Measurements from ENCODE around the gene C1orf167. TPM values are rescaled to one million over a fixed set of nuclear protein-coding genes. Genes with fewer than 3 reads are reported as not detected.
A peak's percentile ranks its signal among the peaks of the same experiment; 100 is the strongest.

The C1orf167 gene
- not detected for total RNA-seq

DNA sequence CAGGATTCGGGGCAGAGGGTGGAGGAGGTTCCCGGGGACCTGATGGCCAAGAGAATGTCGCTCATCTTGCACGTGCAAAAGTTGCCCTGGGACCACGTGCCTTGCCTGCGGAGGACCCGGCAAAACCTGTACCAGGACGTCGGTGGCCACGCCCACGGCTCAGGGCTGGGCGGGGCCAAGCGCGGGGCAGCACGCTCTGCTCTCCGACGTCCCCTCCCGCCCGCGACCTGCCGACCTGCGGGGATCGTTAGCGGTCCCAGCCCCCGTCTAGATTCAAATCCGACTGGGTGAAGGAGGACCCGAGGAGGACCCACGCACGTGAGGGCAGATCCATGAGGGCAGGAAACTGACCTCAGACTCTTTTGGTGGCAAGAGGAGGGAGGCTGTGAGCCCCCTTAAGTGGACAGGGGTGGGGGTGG, at the start of gene C1orf167:
C1orf167 (plus strand) TSS at position 206 of the 419 bp plus-strand sequence. CDS start 2,208 bp downstream, outside the sequence.
- H3K4me1 Mint-ChIP-seq: no peaks in the 10 kb centered on the region
- H3K36me3 Mint-ChIP-seq: no peaks in the 10 kb centered on the region
- no peak within 1 kb of the TSS for H3K4me3 Mint-ChIP-seq
- DNase-seq: peak; percentile 54
- no peaks in the 10 kb centered on the region for H3K9me3 Mint-ChIP-seq
- no peak within 1 kb of the TSS for H3K27ac Mint-ChIP-seq
- peaks cover 25% of the 10 kb centered on the region for H3K27me3 Mint-ChIP-seq

DNA sequence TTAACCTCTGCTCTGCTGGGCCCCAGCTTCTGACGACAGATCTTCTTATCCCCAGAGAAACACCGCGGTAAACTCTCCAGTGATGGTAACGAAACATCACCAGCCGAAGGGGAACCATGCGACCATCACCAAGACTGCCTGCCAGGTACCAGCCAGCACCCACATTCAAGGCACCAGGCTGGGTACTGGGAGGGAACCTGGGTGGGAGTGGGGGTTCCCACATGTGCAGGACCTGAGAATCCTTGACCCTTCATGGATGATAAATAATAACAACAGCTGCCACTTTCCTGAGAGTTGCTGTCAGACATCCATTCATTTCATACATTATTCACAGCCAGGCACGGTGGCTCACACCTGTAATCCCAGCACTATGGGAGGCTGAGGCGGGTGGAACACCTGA, 49.7 kb upstream of the C1orf167 start:
- no peaks in the 10 kb centered on the region for H3K36me3 Mint-ChIP-seq
- DNase-seq: no peak
- no peak overlapping the region for H3K27ac Mint-ChIP-seq
- no peak overlapping the region for H3K4me3 Mint-ChIP-seq
- H3K9me3 Mint-ChIP-seq: no peaks in the 10 kb centered on the region
- no peaks in the 10 kb centered on the region for H3K27me3 Mint-ChIP-seq
- H3K4me1 Mint-ChIP-seq: no peaks in the 10 kb centered on the region

DNA sequence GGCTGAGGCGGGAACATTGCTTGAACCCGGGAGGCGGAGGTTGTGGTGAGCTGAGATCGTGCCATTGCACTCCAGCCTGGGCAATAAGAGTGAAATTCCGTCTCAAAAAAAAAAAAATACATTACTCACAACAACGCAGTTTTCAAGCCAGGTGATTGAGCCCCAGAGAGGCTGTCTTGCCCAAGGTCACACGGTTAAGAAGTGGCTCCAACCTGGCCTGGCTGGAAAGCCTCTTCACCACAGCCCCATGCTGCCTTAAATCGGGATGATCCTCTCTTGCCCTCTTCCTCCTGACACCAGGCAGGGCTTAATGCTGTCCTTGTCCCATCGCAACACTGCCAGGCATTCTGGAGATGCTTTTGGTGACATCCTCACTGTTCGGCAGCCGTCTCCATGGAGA, 48.9 kb upstream of the C1orf167 start:
- H3K4me3 Mint-ChIP-seq: no peak overlapping the region
- H3K4me1 Mint-ChIP-seq: no peaks in the 10 kb centered on the region
- H3K9me3 Mint-ChIP-seq: no peaks in the 10 kb centered on the region
- no peak for DNase-seq
- no peaks in the 10 kb centered on the region for H3K27me3 Mint-ChIP-seq
- no peak overlapping the region for H3K27ac Mint-ChIP-seq
- no peaks in the 10 kb centered on the region for H3K36me3 Mint-ChIP-seq

DNA sequence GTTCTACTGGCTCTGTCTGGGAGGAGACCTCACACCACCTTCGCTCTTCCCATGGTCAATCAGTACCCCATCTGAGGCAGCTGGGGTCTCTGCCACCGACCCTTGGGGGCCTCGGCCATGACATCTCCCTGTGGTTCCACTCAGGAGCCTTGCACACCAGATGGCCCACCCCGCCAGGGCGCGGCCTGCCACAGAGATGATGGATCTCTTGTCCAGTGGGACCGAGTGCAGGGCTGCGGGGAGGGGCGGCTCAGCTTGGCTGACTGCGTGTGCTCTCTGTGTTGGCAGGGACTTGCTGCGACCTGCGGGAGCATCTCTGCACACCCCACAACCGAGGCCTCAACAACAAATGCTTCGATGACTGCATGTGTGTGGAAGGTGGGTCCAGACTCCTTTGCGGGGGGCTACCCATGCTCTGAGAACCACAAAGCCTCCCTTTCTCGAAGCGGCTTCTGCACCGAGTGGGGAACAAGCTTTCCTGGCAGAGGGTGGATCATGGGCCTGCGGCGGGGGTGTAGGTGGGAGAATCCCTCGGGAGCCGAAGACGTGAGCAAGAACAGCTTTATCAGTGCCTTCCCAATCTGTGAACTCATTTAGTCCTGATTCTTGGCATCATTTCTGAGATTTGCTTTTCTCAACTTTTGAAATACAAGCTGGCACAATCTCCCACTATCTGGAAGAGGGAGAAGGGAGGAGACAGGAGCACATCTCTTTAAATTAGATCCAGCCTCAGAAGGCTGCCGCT, 47.0 kb upstream of the C1orf167 start:
- H3K9me3 Mint-ChIP-seq: no peaks in the 10 kb centered on the region
- H3K4me1 Mint-ChIP-seq: peaks cover 10% of the 10 kb centered on the region
- H3K27me3 Mint-ChIP-seq: no peaks in the 10 kb centered on the region
- no peak for DNase-seq
- H3K27ac Mint-ChIP-seq: no peak overlapping the region
- no peaks in the 10 kb centered on the region for H3K36me3 Mint-ChIP-seq
- H3K4me3 Mint-ChIP-seq: no peak overlapping the region

- peak overlapping the region; percentile 72 for H3K4me3 Mint-ChIP-seq
- peak overlapping the region; percentile 85 for H3K27ac Mint-ChIP-seq
- DNase-seq: peak; percentile 75
- H3K4me1 Mint-ChIP-seq: peaks cover 11% of the 10 kb centered on the region
- no peaks in the 10 kb centered on the region for H3K27me3 Mint-ChIP-seq
- no peaks in the 10 kb centered on the region for H3K36me3 Mint-ChIP-seq
- H3K9me3 Mint-ChIP-seq: no peaks in the 10 kb centered on the region
Observed at GRCh38 chr1:11719313-11720032, 42.5 kb upstream of the C1orf167 start.

GRCh38 chr1:11720033-11720376, 42.0 kb upstream of the C1orf167 start:
- Mint-ChIP-seq H3K36me3 (no peaks in the 10 kb centered on the region), H3K27me3 (no peaks in the 10 kb centered on the region), H3K4me1 (peaks cover 11% of the 10 kb centered on the region), H3K27ac (peak overlapping the region; percentile 85), H3K4me3 (peak overlapping the region; percentile 72), H3K9me3 (no peaks in the 10 kb centered on the region)
- no peak for DNase-seq

- H3K4me1 Mint-ChIP-seq: peaks cover 11% of the 10 kb centered on the region
- H3K4me3 Mint-ChIP-seq: no peak overlapping the region
- DNase-seq: no peak
- H3K9me3 Mint-ChIP-seq: no peaks in the 10 kb centered on the region
- H3K27me3 Mint-ChIP-seq: no peaks in the 10 kb centered on the region
- no peak overlapping the region for H3K27ac Mint-ChIP-seq
- H3K36me3 Mint-ChIP-seq: no peaks in the 10 kb centered on the region
Observed at GRCh38 chr1:11720525-11720924, 41.5 kb upstream of the C1orf167 start.

- no peak for DNase-seq
- H3K4me3 Mint-ChIP-seq: no peak overlapping the region
- peaks cover 11% of the 10 kb centered on the region for H3K4me1 Mint-ChIP-seq
- H3K27ac Mint-ChIP-seq: no peak overlapping the region
- H3K9me3 Mint-ChIP-seq: no peaks in the 10 kb centered on the region
- no peaks in the 10 kb centered on the region for H3K27me3 Mint-ChIP-seq
- H3K36me3 Mint-ChIP-seq: no peaks in the 10 kb centered on the region
Observed at GRCh38 chr1:11721311-11721710, 40.7 kb upstream of the C1orf167 start.

DNA sequence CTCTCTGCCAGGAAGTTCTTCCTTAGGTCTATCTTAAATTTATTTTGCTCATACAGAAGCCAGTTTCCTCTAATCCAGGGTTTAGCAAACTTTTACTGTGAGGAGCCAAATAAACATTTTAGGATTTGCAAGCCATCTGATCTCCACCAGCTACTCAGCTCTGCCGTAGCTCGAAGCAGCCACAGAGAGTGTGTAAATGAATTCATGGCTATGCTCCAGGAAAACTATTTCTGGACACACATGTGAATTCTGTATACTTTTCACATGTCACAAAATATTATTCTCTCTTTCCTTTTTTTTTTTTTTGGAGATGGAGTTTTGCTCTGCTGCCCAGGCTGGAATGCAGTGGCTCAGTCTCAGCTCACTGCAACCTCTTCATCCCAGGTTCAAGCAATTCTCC, 39.5 kb upstream of the C1orf167 start:
- H3K4me3 Mint-ChIP-seq: no peak overlapping the region
- H3K27ac Mint-ChIP-seq: no peak overlapping the region
- H3K27me3 Mint-ChIP-seq: no peaks in the 10 kb centered on the region
- H3K9me3 Mint-ChIP-seq: no peaks in the 10 kb centered on the region
- H3K36me3 Mint-ChIP-seq: no peaks in the 10 kb centered on the region
- H3K4me1 Mint-ChIP-seq: peaks cover 11% of the 10 kb centered on the region
- no peak for DNase-seq

GRCh38 chr1:11725616-11726015, 36.4 kb upstream of the C1orf167 start:
- no peak for DNase-seq
- H3K4me1 Mint-ChIP-seq: peaks cover 14% of the 10 kb centered on the region
- no peaks in the 10 kb centered on the region for H3K27me3 Mint-ChIP-seq
- no peak overlapping the region for H3K4me3 Mint-ChIP-seq
- H3K9me3 Mint-ChIP-seq: no peaks in the 10 kb centered on the region
- no peaks in the 10 kb centered on the region for H3K36me3 Mint-ChIP-seq
- no peak overlapping the region for H3K27ac Mint-ChIP-seq

GRCh38 chr1:11727119-11727518, 34.9 kb upstream of the C1orf167 start:
- no peak for DNase-seq
- peaks cover 26% of the 10 kb centered on the region for H3K4me1 Mint-ChIP-seq
- H3K27ac Mint-ChIP-seq: no peak overlapping the region
- no peaks in the 10 kb centered on the region for H3K36me3 Mint-ChIP-seq
- H3K9me3 Mint-ChIP-seq: no peaks in the 10 kb centered on the region
- H3K27me3 Mint-ChIP-seq: no peaks in the 10 kb centered on the region
- no peak overlapping the region for H3K4me3 Mint-ChIP-seq

- DNase-seq: no peak
- Mint-ChIP-seq H3K9me3 (no peaks in the 10 kb centered on the region), H3K36me3 (no peaks in the 10 kb centered on the region), H3K4me1 (peaks cover 33% of the 10 kb centered on the region), H3K27ac (no peak overlapping the region), H3K27me3 (no peaks in the 10 kb centered on the region), H3K4me3 (no peak overlapping the region)
Observed at GRCh38 chr1:11728126-11728806, 33.7 kb upstream of the C1orf167 start.

GRCh38 chr1:11729155-11729497, 32.9 kb upstream of the C1orf167 start:
- Mint-ChIP-seq H3K27ac (no peak overlapping the region), H3K9me3 (no peaks in the 10 kb centered on the region), H3K4me3 (no peak overlapping the region), H3K27me3 (no peaks in the 10 kb centered on the region), H3K4me1 (peaks cover 37% of the 10 kb centered on the region), H3K36me3 (no peaks in the 10 kb centered on the region)
- no peak for DNase-seq

DNA sequence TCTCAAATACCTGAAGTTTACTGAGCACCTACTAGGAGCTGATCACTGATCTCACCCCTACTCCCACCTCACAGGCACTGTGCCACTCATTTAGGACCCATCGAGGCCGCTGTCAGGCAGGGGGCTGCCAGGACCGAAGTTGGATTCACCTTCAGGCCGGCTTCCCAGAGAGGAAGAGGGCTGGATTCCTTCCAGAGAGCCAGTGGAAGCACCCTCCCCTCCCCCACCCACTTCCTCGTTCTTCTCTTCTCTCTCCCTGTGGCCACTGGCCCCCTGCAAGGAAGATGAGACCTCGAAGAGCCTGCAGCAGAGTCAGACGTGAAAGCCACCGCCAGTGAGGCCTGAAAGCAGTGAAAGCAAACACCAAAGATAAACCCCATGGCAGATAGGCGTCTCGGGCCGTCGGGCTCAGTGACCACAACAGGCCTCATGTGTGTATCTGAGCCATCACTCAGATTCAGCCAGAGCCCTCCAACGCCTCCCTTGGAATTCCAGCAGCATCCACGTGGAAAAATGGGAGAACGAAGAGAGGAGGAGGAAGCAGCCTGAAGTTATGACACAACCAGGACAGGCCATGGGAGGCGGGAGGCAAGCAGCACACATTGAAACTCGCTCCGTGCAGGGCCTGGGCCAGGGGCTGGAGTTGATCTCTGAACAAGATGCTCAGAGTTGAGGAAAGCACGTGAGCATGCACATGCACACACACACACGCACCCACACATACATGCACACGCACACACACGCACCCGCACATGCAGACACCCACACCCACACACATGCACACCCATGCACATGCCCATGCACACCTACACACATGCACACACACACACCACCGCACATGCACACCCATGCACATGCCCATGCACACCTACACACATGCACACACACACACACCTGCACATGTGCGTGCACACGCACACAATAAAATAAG, 32.2 kb upstream of the C1orf167 start:
- DNase-seq: no peak
- no peaks in the 10 kb centered on the region for H3K9me3 Mint-ChIP-seq
- H3K4me1 Mint-ChIP-seq: peaks cover 37% of the 10 kb centered on the region
- H3K4me3 Mint-ChIP-seq: peak overlapping the region; percentile 75
- peak overlapping the region; percentile 29 for H3K27ac Mint-ChIP-seq
- H3K27me3 Mint-ChIP-seq: no peaks in the 10 kb centered on the region
- no peaks in the 10 kb centered on the region for H3K36me3 Mint-ChIP-seq
